H9 (cell line): Measurements from ENCODE around the gene KAZN. TPM values are rescaled to one million over a fixed set of nuclear protein-coding genes. Genes with fewer than 3 reads are reported as not detected.

Experiments used
- DNase-seq: peaks from one replicate; pipeline ENCODE4 v3.0.0-alpha.2; 2017
- H2AFZ ChIP-seq: one replicate; pipeline ENCODE4 v1.6.1; 2013; ENCODE audit warnings: mild to moderate bottlenecking, low read length, control low read depth, moderate library complexity
- H2AK5ac ChIP-seq: 2 replicates; pipeline ENCODE4 v1.6.1; 2013; ENCODE audit warnings: low read length, control low read depth, mixed read lengths; ENCODE audit not compliant: insufficient read length
- H2BK120ac ChIP-seq: one replicate; pipeline ENCODE4 v1.6.1; 2013; ENCODE audit warnings: low read depth, mild to moderate bottlenecking, low read length, control low read depth, inconsistent platforms; ENCODE audit not compliant: poor library complexity, severe bottlenecking
- H2BK12ac ChIP-seq: 2 replicates; pipeline ENCODE4 v1.6.1; 2013; ENCODE audit warnings: low read length, control low read depth, mixed read lengths, low read depth; ENCODE audit not compliant: insufficient read length
- H2BK15ac ChIP-seq: 2 replicates; pipeline ENCODE4 v1.6.1; 2013; ENCODE audit warnings: low read depth, low read length, control low read depth
- H2BK20ac ChIP-seq: one replicate; pipeline ENCODE4 v1.6.1; 2013; ENCODE audit warnings: low read depth, mild to moderate bottlenecking, low read length, control low read depth, inconsistent platforms; ENCODE audit not compliant: poor library complexity, severe bottlenecking
- H2BK5ac ChIP-seq: 2 replicates; pipeline ENCODE4 v1.6.1; 2013; ENCODE audit warnings: low read length, control low read depth, mixed read lengths; ENCODE audit not compliant: insufficient read length
- H3K14ac ChIP-seq: 2 replicates; pipeline ENCODE4 v1.6.1; 2013; ENCODE audit warnings: low read length, control low read depth; ENCODE audit not compliant: insufficient read depth
- H3K18ac ChIP-seq: 2 replicates; pipeline ENCODE4 v1.6.1; 2013; ENCODE audit warnings: low read depth, mild to moderate bottlenecking, mixed read lengths, low read length, control low read depth; ENCODE audit not compliant: insufficient read length
- H3K23ac ChIP-seq: 2 replicates; pipeline ENCODE4 v1.6.1; 2013; ENCODE audit warnings: low read length, control low read depth, mixed read lengths, low read depth; ENCODE audit not compliant: insufficient read length
- H3K23me2 ChIP-seq: 2 replicates; pipeline ENCODE4 v1.6.1; 2013; ENCODE audit warnings: low read depth, mild to moderate bottlenecking, mixed read lengths, low read length, control low read depth; ENCODE audit not compliant: insufficient read length, poor library complexity, severe bottlenecking
- H3K27ac ChIP-seq: 2 replicates; pipeline ENCODE4 v1.5.1; 2013; ENCODE audit warnings: low read length, control low read depth, mixed read lengths, low read depth; ENCODE audit not compliant: insufficient read length
- H3K27me3 ChIP-seq: 2 replicates; pipeline ENCODE4 v1.6.1; 2013; ENCODE audit warnings: low read length, control low read depth, inconsistent platforms; ENCODE audit not compliant: insufficient read depth
- H3K4ac ChIP-seq: 2 replicates; pipeline ENCODE4 v1.6.1; 2013; ENCODE audit warnings: low read depth, mild to moderate bottlenecking, control low read depth, inconsistent platforms, low read length, moderate library complexity
- H3K4me1 ChIP-seq: 2 replicates; pipeline ENCODE4 v1.6.1; 2013; ENCODE audit warnings: low read length, control low read depth, inconsistent platforms; ENCODE audit not compliant: insufficient read depth
- H3K4me2 ChIP-seq: 2 replicates; pipeline ENCODE4 v1.6.1; 2013; ENCODE audit warnings: low read length, control low read depth, mixed read lengths; ENCODE audit not compliant: insufficient read length, insufficient read depth
- H3K56ac ChIP-seq: 2 replicates; pipeline ENCODE4 v1.6.1; 2013; ENCODE audit warnings: low read depth, mild to moderate bottlenecking, mixed read lengths, low read length, control low read depth; ENCODE audit not compliant: insufficient read length
- H3K79me1 ChIP-seq: 2 replicates; pipeline ENCODE4 v1.6.1; 2013; ENCODE audit warnings: low read depth, mild to moderate bottlenecking, moderate library complexity, low read length, control low read depth, inconsistent platforms; ENCODE audit not compliant: insufficient read depth, poor library complexity, severe bottlenecking
- H3K79me2 ChIP-seq: 2 replicates; pipeline ENCODE4 v1.6.1; 2013; ENCODE audit warnings: low read length, control low read depth, inconsistent platforms; ENCODE audit not compliant: insufficient read depth
- H3K9ac ChIP-seq: 2 replicates; pipeline ENCODE4 v1.6.1; 2013; ENCODE audit warnings: low read length, control low read depth, mixed read lengths; ENCODE audit not compliant: insufficient read length; ENCODE audit errors: extremely low read depth
- H3K9me3 ChIP-seq: one replicate; pipeline ENCODE4 v1.6.1; 2013; ENCODE audit warnings: low read depth, low read length, inconsistent platforms; ENCODE audit not compliant: control insufficient read depth
- H3T11ph ChIP-seq: one replicate; pipeline ENCODE4 v1.6.1; 2013; ENCODE audit warnings: mild to moderate bottlenecking, low read length, control low read depth, inconsistent platforms
- H4K20me1 ChIP-seq: one replicate; pipeline ENCODE4 v1.6.1; 2013; ENCODE audit not compliant: control insufficient read depth, insufficient read length, insufficient read depth
- H4K5ac ChIP-seq: 2 replicates; pipeline ENCODE4 v1.6.1; 2013; ENCODE audit warnings: low read depth, mild to moderate bottlenecking, mixed read lengths, low read length, control low read depth; ENCODE audit not compliant: insufficient read length
- H4K8ac ChIP-seq: replicated peaks from 2 replicates; pipeline ENCODE4 v1.6.1; 2013; ENCODE audit warnings: low read length, control low read depth, mixed read lengths, low read depth; ENCODE audit not compliant: insufficient read length
- H4K91ac ChIP-seq: 2 replicates; pipeline ENCODE4 v1.6.1; 2013; ENCODE audit warnings: low read depth, mild to moderate bottlenecking, moderate library complexity, mixed read lengths, low read length, control low read depth; ENCODE audit not compliant: insufficient read length
- H3K27ac Mint-ChIP-seq, 3 experiments: 2 replicates in 2 of 3; 3 replicates in 1 of 3; pipeline ENCODE4 v1.8.0; 2020 to 2021; ENCODE audit warnings: mixed read lengths in 3 of 3, mild to moderate bottlenecking in 1 of 3, moderate library complexity in 1 of 3
- H3K27me3 Mint-ChIP-seq: 2 replicates; pipeline ENCODE4 v1.8.0; 2021; ENCODE audit warnings: low read depth, mild to moderate bottlenecking, moderate library complexity, mixed read lengths
- H3K36me3 Mint-ChIP-seq, 3 experiments: 2 replicates in 2 of 3; 3 replicates in 1 of 3; pipeline ENCODE4 v1.8.0; 2020 to 2021; ENCODE audit warnings: low read depth in 3 of 3, mixed read lengths in 3 of 3; ENCODE audit not compliant: insufficient read depth in 1 of 3
- H3K4me1 Mint-ChIP-seq, 2 experiments: 2 replicates each; pipeline ENCODE4 v1.8.0; 2020; ENCODE audit warnings: mixed read lengths in 2 of 2
- H3K4me3 Mint-ChIP-seq, 2 experiments: 2 replicates in 1 of 2; 3 replicates in 1 of 2; pipeline ENCODE4 v1.8.0; 2020 to 2021; ENCODE audit warnings: mild to moderate bottlenecking in 2 of 2, mixed read lengths in 2 of 2, moderate library complexity in 1 of 2
- H3K9me3 Mint-ChIP-seq, 2 experiments: 2 replicates in 1 of 2; 3 replicates in 1 of 2; pipeline ENCODE4 v1.8.0; 2020; ENCODE audit warnings: mild to moderate bottlenecking in 2 of 2, mixed read lengths in 2 of 2, moderate library complexity in 1 of 2
- WGBS: extraction: QIAGEN DNeasy Blood & Tissue Kit; methylation state at CpG from one replicate; pipeline ENCODE4 v1.1.7; 2013; ENCODE audit warnings: missing lambda C conversion rate, low lambda C conversion rate, mixed read lengths; ENCODE audit not compliant: insufficient read length; ENCODE audit errors: extremely low coverage; 5-methylcytosine and 5-hydroxymethylcytosine counted together
- total RNA-seq: library from RNA; stranded (reverse); gene quantifications from 2 replicates; pipeline ENCODE4 v1.2.1, GENCODE V29; 2021
- TF ChIP-seq, protein P1 (sequence below): fragments of 200-600 bp; sonication (generic); conservative IDR thresholded peaks from 3 replicates; pipeline ENCODE4 v1.8.0; 2021; ENCODE audit warnings: antibody characterized with exemption, mild to moderate bottlenecking

KAZN gene
- total RNA-seq, 1 experiment from 2014 or later: 7.6 TPM

GRCh38 chr1:14914351-14914988 lies 316.0 kb downstream of the KAZN start:
- no peak overlapping the region for H3K4me2 ChIP-seq
- no peaks in the 10 kb centered on the region for H4K20me1 ChIP-seq
- WGBS: no CpG with 5 or more reads among the region's 11 CpGs
- peaks cover 9% of the 10 kb centered on the region for H3K27me3 Mint-ChIP-seq
- no peak overlapping the region for H3K27ac Mint-ChIP-seq
- no peak overlapping the region for H3K4me3 Mint-ChIP-seq
- no peaks in the 10 kb centered on the region for H3K79me2 ChIP-seq
- DNase-seq: no peak
- peaks cover 23 to 24% of the 10 kb centered on the region in 2 experiments for H3K4me1 Mint-ChIP-seq
- no peak overlapping the region for H2BK20ac ChIP-seq
- H3K4me1 ChIP-seq: peaks cover 3% of the 10 kb centered on the region; the same call in 1 of the 2 replicates
- no peaks in the 10 kb centered on the region for H3K9me3 ChIP-seq
- no peak overlapping the region for H4K8ac ChIP-seq
- TF ChIP-seq, protein P1, sequence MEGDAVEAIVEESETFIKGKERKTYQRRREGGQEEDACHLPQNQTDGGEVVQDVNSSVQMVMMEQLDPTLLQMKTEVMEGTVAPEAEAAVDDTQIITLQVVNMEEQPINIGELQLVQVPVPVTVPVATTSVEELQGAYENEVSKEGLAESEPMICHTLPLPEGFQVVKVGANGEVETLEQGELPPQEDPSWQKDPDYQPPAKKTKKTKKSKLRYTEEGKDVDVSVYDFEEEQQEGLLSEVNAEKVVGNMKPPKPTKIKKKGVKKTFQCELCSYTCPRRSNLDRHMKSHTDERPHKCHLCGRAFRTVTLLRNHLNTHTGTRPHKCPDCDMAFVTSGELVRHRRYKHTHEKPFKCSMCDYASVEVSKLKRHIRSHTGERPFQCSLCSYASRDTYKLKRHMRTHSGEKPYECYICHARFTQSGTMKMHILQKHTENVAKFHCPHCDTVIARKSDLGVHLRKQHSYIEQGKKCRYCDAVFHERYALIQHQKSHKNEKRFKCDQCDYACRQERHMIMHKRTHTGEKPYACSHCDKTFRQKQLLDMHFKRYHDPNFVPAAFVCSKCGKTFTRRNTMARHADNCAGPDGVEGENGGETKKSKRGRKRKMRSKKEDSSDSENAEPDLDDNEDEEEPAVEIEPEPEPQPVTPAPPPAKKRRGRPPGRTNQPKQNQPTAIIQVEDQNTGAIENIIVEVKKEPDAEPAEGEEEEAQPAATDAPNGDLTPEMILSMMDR: no peak
- H2AK5ac ChIP-seq: no peak overlapping the region
- no peak overlapping the region for H2BK12ac ChIP-seq
- H3K9ac ChIP-seq: no peak overlapping the region
- no peaks in the 10 kb centered on the region for H3K36me3 Mint-ChIP-seq
- no peak overlapping the region for H3K18ac ChIP-seq
- H4K91ac ChIP-seq: no peak overlapping the region
- no peaks in the 10 kb centered on the region for H3K79me1 ChIP-seq
- H2AFZ ChIP-seq: no peak overlapping the region
- no peak overlapping the region for H3K23ac ChIP-seq
- H2BK120ac ChIP-seq: no peak overlapping the region
- no peaks in the 10 kb centered on the region for H3K27me3 ChIP-seq
- no peak overlapping the region for H3K4ac ChIP-seq
- no peak overlapping the region for H2BK5ac ChIP-seq
- no peak overlapping the region for H2BK15ac ChIP-seq
- H3K14ac ChIP-seq: no peak overlapping the region
- H3K56ac ChIP-seq: no peak overlapping the region
- H4K5ac ChIP-seq: no peak overlapping the region
- H3T11ph ChIP-seq: no peak overlapping the region
- H3K27ac ChIP-seq: no peak overlapping the region
- H3K23me2 ChIP-seq: no peaks in the 10 kb centered on the region
- H3K9me3 Mint-ChIP-seq: no peaks in the 10 kb centered on the region
